ENCODE measurements around the gene SHBG. TPM values are rescaled to one million over a fixed set of nuclear protein-coding genes. Genes with fewer than 3 reads are reported as not detected.

The SHBG gene
- total RNA-seq = 0.87 TPM
- long read RNA-seq, partial matches to known transcripts = 0 of 1 reads
- long read RNA-seq, other reads (novel, unspliced or antisense) = 1 of 1 reads

GRCh38 chr17:7629939-7630571, at the start of gene SHBG:
TSS of gene SHBG (plus strand) at chr17:7630135. CDS start at chr17:7630173, 38 bp downstream.
- no peaks in the 10 kb centered on the region for H3K27me3 ChIP-seq
- H3K4me1 ChIP-seq = peaks cover 7% of the 10 kb centered on the region
- ATAC-seq (no peak), DNase-seq (no peak)
- H3K4me3 ChIP-seq = no peak within 1 kb of the TSS
- peaks cover 8% of the 10 kb centered on the region for H3K36me3 ChIP-seq
- no peak within 1 kb of the TSS for H3K27ac ChIP-seq
- no peak for TF ChIP-seq CTCF (IDR thresholded peaks at IDR 0.05)
- intact Hi-C loops (cut with DNase I) = no loop called here
- H3K9me3 ChIP-seq = no peaks in the 10 kb centered on the region

- ATAC-seq = no peak
- H3K36me3 ChIP-seq = peaks cover 31% of the 10 kb centered on the region
- peaks cover 65% of the 10 kb centered on the region for H3K4me1 ChIP-seq
- no peaks in the 10 kb centered on the region for H3K9me3 ChIP-seq
- intact Hi-C loops (cut with DNase I) = no loop called here
- no peaks in the 10 kb centered on the region for H3K27me3 ChIP-seq
- DNase-seq = no peak
- TF ChIP-seq CTCF (IDR thresholded peaks at IDR 0.05) = no peak
- peak overlapping the region; percentile 72 for H3K4me3 ChIP-seq
- peak overlapping the region; percentile 89 for H3K27ac ChIP-seq
These were observed 49.0 kb upstream of the SHBG start for GRCh38 chr17:7580604-7581575.

- peaks cover 21% of the 10 kb centered on the region for H3K36me3 ChIP-seq
- H3K27me3 ChIP-seq = no peaks in the 10 kb centered on the region
- no peak for ATAC-seq
- peak; percentile 74 for DNase-seq
- intact Hi-C loops (cut with DNase I) = no loop called here
- no peaks in the 10 kb centered on the region for H3K9me3 ChIP-seq
- peak overlapping the region; percentile 72 for H3K4me3 ChIP-seq
- peak overlapping the region; percentile 98 for H3K27ac ChIP-seq
- peak; percentile 12 for TF ChIP-seq CTCF (IDR thresholded peaks at IDR 0.05)
- peaks cover 52% of the 10 kb centered on the region for H3K4me1 ChIP-seq
These were observed 47.3 kb upstream of the SHBG start for GRCh38 chr17:7582396-7583252.

- ATAC-seq = peak; percentile 84
- Histone ChIP-seq H3K9me3 (no peaks in the 10 kb centered on the region), H3K36me3 (peaks cover 14% of the 10 kb centered on the region), H3K4me3 (peak within 1 kb of the TSS; percentile 72), H3K4me1 (peaks cover 43% of the 10 kb centered on the region), H3K27ac (peak within 1 kb of the TSS; percentile 98), H3K27me3 (no peaks in the 10 kb centered on the region)
- intact Hi-C loops (cut with DNase I) = no loop called here
- peak; percentile 99 for DNase-seq
- TF ChIP-seq CTCF (IDR thresholded peaks at IDR 0.05) = no peak
These were observed 46.5 kb upstream of the SHBG start, which contains the start of gene MPDU1 for GRCh38 chr17:7583253-7584109. TSS of gene MPDU1 (plus strand) at chr17:7583852. CDS start at chr17:7583863, 11 bp downstream.

All from upper lobe of right lung (tissue), 1 donor.